Right cardiac atrium (tissue), 5 donors: ENCODE measurements around the gene FRMD8. TPM values are rescaled to one million over a fixed set of nuclear protein-coding genes. Genes with fewer than 3 reads are reported as not detected.

ENCODE experiments used
- ATAC-seq, 2 donors: fragments of 200-7000 bp; cut with Tn5 transposase; one replicate each; pipeline versions ENCODE4 v1.8.0 to v1.9.1; 2020; ENCODE audit warnings: moderate library complexity in 2 of 2, mild to moderate bottlenecking in 1 of 2
- DNase-seq, 3 donors: peaks; one replicate each; pipeline ENCODE4 v3.0.0-alpha.2; 2020
- H3K27ac ChIP-seq: one replicate; pipeline ENCODE4 v1.5.1; 2013; ENCODE audit warnings: mild to moderate bottlenecking, low read length, control low read depth, moderate library complexity
- H3K27me3 ChIP-seq: one replicate; pipeline ENCODE4 v1.6.1; 2013; ENCODE audit not compliant: control insufficient read depth, insufficient read depth
- H3K4me1 ChIP-seq: one replicate; pipeline ENCODE4 v1.6.1; 2013; ENCODE audit warnings: low read length; ENCODE audit not compliant: control insufficient read depth, insufficient read depth
- H3K4me3 ChIP-seq: one replicate; pipeline ENCODE4 v1.5.1; 2013; ENCODE audit warnings: low read length, control low read depth
- H3K9me3 ChIP-seq: one replicate; pipeline ENCODE4 v1.6.1; 2013; ENCODE audit warnings: low read length; ENCODE audit not compliant: control insufficient read depth
- WGBS: extraction: QIAGEN DNeasy Blood & Tissue Kit; methylation state at CpG from one replicate; pipeline ENCODE4 v1.1.7; 2013; 5-methylcytosine and 5-hydroxymethylcytosine counted together
- intact Hi-C, 4 donors: fragments of 100-400 bp; cut with DNase I; formaldehyde crosslinking; loops; one replicate each; pipeline versions ENCODE4 v1.11.0 to v1.14.0; 2022 to 2023
- long read RNA-seq, 4 donors: library from polyadenylated mRNA; unstranded; transcript quantifications; one replicate each; pipeline ENCODE4 v2.0.0, GENCODE V29; 2020 to 2021
- polyA plus RNA-seq: library from polyadenylated mRNA; stranded (reverse); fragments of 200-250 nt; gene quantifications from one replicate; pipeline ENCODE4 v1.2.3, GENCODE V29; 2013
- total RNA-seq, 4 donors: library from RNA; stranded (reverse); fragmentation: NEBNext Ultra II Directional; extraction: Animal tissue kit (Norgen Biotek cat#: 25700); gene quantifications; one replicate each; pipeline ENCODE4 v1.2.1, GENCODE V29; 2021
- donor health status: healthy with polysubstance abuse.
- donor health status: DM: no; HTN: yes; CAD: no.
- donor health status: DM: no; HTN: no; CAD: no.
- donor health status: DM: no; HTN: yes; CAD: no; lungs with severe emphysema.
- donor health status: DM: yes; HTN: yes; CAD: no.

FRMD8 gene
- total RNA-seq (10 to 100 TPM; 12.2 to 16.1 (median 12.9) TPM), polyA plus RNA-seq (9.3 TPM)
- long read RNA-seq, donor 1, transcript FRMD8-201 (11 exons, 3,723 nt) = major isoform, 15 of 38 reads
- long read RNA-seq, donor 1, partial matches to known transcripts = 20 of 38 reads
- long read RNA-seq, donor 1, other reads (novel, unspliced or antisense) = 1 of 38 reads
- long read RNA-seq, donor 2, transcript FRMD8-201 (11 exons, 3,723 nt) = major isoform, 12 of 29 reads
- long read RNA-seq, donor 2, transcript FRMD8-203 (10 exons, 1,818 nt) = minor isoform, 6 of 29 reads
- long read RNA-seq, donor 2, partial matches to known transcripts = 10 of 29 reads
- long read RNA-seq, donor 2, other reads (novel, unspliced or antisense) = 1 of 29 reads
- long read RNA-seq, donor 3, transcript FRMD8-202 (10 exons, 3,514 nt) = minor isoform, 7 of 141 reads
- long read RNA-seq, donor 3, transcript FRMD8-203 (10 exons, 1,818 nt) = minor isoform, 18 of 141 reads
- long read RNA-seq, donor 3, transcript FRMD8-201 (11 exons, 3,723 nt) = major isoform, 85 of 141 reads
- long read RNA-seq, donor 3, partial matches to known transcripts = 22 of 141 reads
- long read RNA-seq, donor 3, other reads (novel, unspliced or antisense) = 9 of 141 reads
- long read RNA-seq, donor 4, transcript FRMD8-201 (11 exons, 3,723 nt) = major isoform, 15 of 27 reads
- long read RNA-seq, donor 4, partial matches to known transcripts = 1 of 27 reads
- long read RNA-seq, donor 4, other reads (novel, unspliced or antisense) = 7 of 27 reads

- DNase-seq = peak; percentile 95 to 98 (median 98)
- H3K27me3 ChIP-seq = no peaks in the 10 kb centered on the region
- H3K9me3 ChIP-seq = no peaks in the 10 kb centered on the region
- peak within 1 kb of the TSS; percentile 71 for H3K4me3 ChIP-seq
- peaks cover 15% of the 10 kb centered on the region for H3K4me1 ChIP-seq
- peak; percentile 76 to 80 for ATAC-seq
- H3K27ac ChIP-seq = peak within 1 kb of the TSS; percentile 83
- intact Hi-C loops = loop anchor here in 1 of 4 donors (10.0 kb wide), 1 partner anchor 128 kb away; no protein-coding TSS in a partner anchor
- WGBS = 1% methylated on average over 76 of the region's 76 CpGs
Observed at GRCh38 chr11:65386307-65387140, at the start of gene FRMD8. FRMD8 (plus strand) TSS chr11:65386637; CDS start chr11:65387037, 400 bp downstream.

GRCh38 chr11:65338676-65339075 lies 47.8 kb upstream of the FRMD8 start:
- peaks cover 6% of the 10 kb centered on the region for H3K4me1 ChIP-seq
- no peak overlapping the region for H3K27ac ChIP-seq
- H3K9me3 ChIP-seq = no peaks in the 10 kb centered on the region
- no peak for ATAC-seq
- no peaks in the 10 kb centered on the region for H3K27me3 ChIP-seq
- intact Hi-C loops = no loop called here
- WGBS = 82% methylated on average over 7 of the region's 7 CpGs
- no peak overlapping the region for H3K4me3 ChIP-seq
- DNase-seq = no peak

- intact Hi-C loops = no loop called here
- no peak overlapping the region for H3K4me3 ChIP-seq
- no peak for ATAC-seq
- no peaks in the 10 kb centered on the region for H3K27me3 ChIP-seq
- peaks cover 6% of the 10 kb centered on the region for H3K4me1 ChIP-seq
- H3K9me3 ChIP-seq = no peaks in the 10 kb centered on the region
- no peak overlapping the region for H3K27ac ChIP-seq
- WGBS = 90% methylated on average over 11 of the region's 11 CpGs
- DNase-seq = no peak
Observed at GRCh38 chr11:65340226-65340625, 46.2 kb upstream of the FRMD8 start.

GRCh38 chr11:65341856-65342255 lies 44.6 kb upstream of the FRMD8 start:
- WGBS = 83% methylated on average over 3 of the region's 3 CpGs
- ATAC-seq (no peak), DNase-seq (no peak)
- intact Hi-C loops = no loop called here
- Histone ChIP-seq H3K4me1 (peaks cover 6% of the 10 kb centered on the region), H3K4me3 (no peak overlapping the region), H3K27me3 (no peaks in the 10 kb centered on the region), H3K27ac (no peak overlapping the region), H3K9me3 (no peaks in the 10 kb centered on the region)

GRCh38 chr11:65351511-65351910 lies 34.9 kb upstream of the FRMD8 start:
- Histone ChIP-seq H3K4me3 (no peak overlapping the region), H3K4me1 (peaks cover 6% of the 10 kb centered on the region), H3K27me3 (no peaks in the 10 kb centered on the region), H3K27ac (no peak overlapping the region), H3K9me3 (no peaks in the 10 kb centered on the region)
- intact Hi-C loops = no loop called here
- no peak for DNase-seq
- WGBS = 91% methylated on average over 2 of the region's 2 CpGs
- ATAC-seq = no peak

GRCh38 chr11:65352783-65353182 lies 33.7 kb upstream of the FRMD8 start:
- Histone ChIP-seq H3K27ac (no peak overlapping the region), H3K27me3 (no peaks in the 10 kb centered on the region), H3K9me3 (no peaks in the 10 kb centered on the region), H3K4me3 (no peak overlapping the region), H3K4me1 (peaks cover 6% of the 10 kb centered on the region)
- ATAC-seq (no peak), DNase-seq (peak in 1 of 3 donors; percentile 31)
- intact Hi-C loops = no loop called here
- WGBS = 71% methylated on average over 3 of the region's 3 CpGs

GRCh38 chr11:65353376-65353775 lies 33.1 kb upstream of the FRMD8 start:
- Histone ChIP-seq H3K9me3 (no peaks in the 10 kb centered on the region), H3K27me3 (no peaks in the 10 kb centered on the region), H3K4me3 (no peak overlapping the region), H3K27ac (no peak overlapping the region), H3K4me1 (peaks cover 6% of the 10 kb centered on the region)
- intact Hi-C loops = no loop called here
- DNase-seq (peak in 1 of 3 donors; percentile 45), ATAC-seq (no peak)
- 82% methylated on average over 7 of the region's 7 CpGs for WGBS

- 12% methylated on average over 16 of the region's 16 CpGs for WGBS
- Histone ChIP-seq H3K27ac (peak overlapping the region; percentile 71), H3K9me3 (no peaks in the 10 kb centered on the region), H3K27me3 (no peaks in the 10 kb centered on the region), H3K4me1 (peaks cover 6% of the 10 kb centered on the region), H3K4me3 (peak overlapping the region; percentile 63)
- DNase-seq = no peak
- peak; percentile 4 to 28 for ATAC-seq
- intact Hi-C loops = no loop called here
Observed at GRCh38 chr11:65353900-65354264, 32.6 kb upstream of the FRMD8 start.

GRCh38 chr11:65354265-65355012 lies 32.0 kb upstream of the FRMD8 start, which contains the start of gene TIGD3:
TIGD3 (plus strand) TSS chr11:65354751; CDS start chr11:65355809, 1,058 bp downstream.
- peak; percentile 98 to 99 (median 99) for DNase-seq
- Histone ChIP-seq H3K27ac (peak within 1 kb of the TSS; percentile 71), H3K9me3 (no peaks in the 10 kb centered on the region), H3K4me3 (peak within 1 kb of the TSS; percentile 63), H3K4me1 (peaks cover 6% of the 10 kb centered on the region), H3K27me3 (no peaks in the 10 kb centered on the region)
- under 1% methylated on average over 79 of the region's 79 CpGs for WGBS
- peak; percentile 95 to 96 for ATAC-seq
- intact Hi-C loops = no loop called here
